Measurements from ENCODE around the gene BICD1.

BICD1 gene

DNA sequence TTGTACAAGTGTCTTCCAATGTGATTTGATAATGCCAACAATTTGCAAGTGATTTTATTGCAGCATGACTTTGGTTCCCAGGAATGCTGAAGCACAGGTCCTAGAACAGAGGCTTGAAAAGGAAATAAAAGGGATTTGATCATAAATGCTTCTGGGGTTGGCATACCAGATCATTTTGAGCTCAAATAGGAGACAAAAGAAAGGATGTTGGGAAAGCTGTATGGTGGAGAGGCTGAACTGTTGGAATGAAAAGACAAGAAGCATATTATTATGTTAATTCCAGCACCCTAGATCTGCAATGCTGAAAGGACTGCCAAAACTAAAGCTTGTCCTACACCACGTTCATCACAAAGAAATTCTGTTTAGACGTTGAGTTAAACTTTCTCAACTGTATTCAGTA is 143.1 kb downstream of the BICD1 start:
- TF ChIP-seq GATA2 (IDR thresholded peaks at IDR 0.05; ENCODE audit: low read depth, low read length): no peak
- TF ChIP-seq GATA3 (IDR thresholded peaks at IDR 0.05; ENCODE audit: low read depth, low read length): no peak

DNA sequence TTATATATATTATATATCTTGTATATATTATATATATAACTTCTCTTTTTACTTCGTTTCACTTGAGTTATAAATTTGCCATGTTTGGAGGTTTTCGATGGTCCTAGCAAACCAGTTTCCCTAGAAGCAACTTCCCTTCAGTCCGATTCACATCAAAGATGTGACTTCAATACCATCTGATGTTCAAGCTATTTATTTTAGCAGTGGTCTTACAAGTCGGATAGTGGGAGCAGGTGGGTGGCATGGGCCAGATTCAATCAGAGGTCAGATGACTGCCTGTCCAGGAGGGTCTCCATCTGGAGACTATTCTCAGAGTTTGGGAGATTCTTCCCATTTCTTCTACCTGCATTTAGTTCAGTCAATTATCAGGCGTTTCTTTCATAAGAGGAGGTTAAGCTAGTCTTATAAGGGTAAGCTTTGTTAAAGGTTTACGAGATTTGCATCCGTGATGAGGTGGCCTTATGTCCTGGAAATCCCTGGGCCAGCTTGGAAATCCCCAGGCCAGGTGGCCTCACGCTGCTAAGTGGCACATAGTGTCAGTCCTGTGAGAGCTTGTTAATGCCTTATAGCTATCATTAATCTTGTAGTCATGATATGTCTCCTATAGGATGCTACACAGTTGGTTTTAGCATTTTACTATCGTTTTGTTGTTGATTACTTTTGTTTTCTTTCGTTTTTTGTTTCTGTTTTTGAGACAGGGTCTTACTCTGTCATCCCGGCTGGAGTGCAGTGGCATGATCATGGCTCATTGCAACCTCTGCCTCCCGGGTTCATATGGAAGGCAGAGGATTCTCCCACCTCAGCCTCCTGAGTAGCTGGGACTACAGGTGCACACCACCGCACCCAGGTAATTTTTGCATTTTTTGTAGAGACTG is 145.8 kb downstream of the BICD1 start:
- no peak for TF ChIP-seq GATA2 (IDR thresholded peaks at IDR 0.05; ENCODE audit: low read depth, low read length)
- TF ChIP-seq GATA3 (IDR thresholded peaks at IDR 0.05; ENCODE audit: low read depth, low read length): no peak

DNA sequence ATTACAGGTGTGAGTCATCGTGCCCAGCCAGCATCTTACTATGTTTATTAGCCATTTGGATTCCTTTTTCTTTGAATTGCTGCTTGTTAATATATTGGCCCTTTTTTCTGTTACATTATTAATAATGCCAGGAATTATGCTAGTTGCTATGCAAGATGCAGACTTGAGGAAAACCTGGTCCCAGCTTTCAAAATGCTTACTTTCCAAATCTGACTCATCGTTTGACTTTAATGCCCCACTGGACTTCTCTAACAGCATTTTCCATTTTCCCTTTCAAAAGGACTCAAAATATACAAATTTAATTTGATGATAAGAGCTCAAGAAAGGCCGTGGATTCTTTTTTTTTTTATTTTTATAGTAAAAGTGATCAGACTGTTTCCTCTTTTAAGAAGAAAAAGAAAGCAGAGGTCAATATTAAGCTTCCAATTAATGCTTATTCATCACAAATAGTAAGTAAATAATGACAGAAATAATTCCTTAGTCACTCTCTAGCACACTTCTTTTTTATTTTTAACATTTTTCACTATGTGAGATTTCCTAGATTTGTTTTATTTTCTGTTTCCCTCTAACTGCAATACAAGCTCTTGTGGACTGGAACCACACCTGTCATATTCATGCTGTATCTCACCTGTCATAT is 146.6 kb downstream of the BICD1 start:
- TF ChIP-seq GATA2 (IDR thresholded peaks at IDR 0.05; ENCODE audit: low read depth, low read length): no peak
- TF ChIP-seq GATA3 (IDR thresholded peaks at IDR 0.05; ENCODE audit: low read depth, low read length): no peak

DNA sequence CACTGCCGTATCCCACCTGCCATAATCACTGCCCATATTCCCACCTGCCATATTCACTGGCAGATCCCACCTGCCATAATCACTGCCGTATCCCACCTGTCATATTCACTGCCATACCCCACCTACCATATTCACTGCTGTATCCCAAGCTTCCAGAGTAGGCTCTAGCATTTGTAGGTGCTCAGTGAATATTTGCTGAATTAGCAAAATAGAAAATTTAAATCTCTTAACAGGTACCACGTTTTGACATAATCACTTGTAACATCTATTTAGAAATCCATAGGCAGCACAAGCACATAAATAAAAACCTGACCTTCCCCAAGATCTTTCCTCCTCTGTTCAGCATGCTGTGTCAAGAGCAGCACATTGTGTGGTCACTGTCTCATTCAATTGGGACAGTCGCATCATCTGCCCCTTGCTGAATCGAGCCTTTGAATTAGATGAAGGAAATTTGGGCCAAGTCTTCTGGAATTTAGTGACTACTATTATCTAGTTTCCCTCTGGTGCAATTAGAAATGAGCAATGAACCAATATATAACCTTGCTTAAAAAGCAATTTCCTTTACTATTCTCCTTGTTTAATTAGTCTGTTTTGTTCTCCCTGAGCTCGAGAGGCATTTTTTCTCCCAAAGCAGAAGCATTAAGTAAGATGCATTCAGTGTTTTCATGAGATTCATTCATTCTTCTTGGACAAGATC is 147.8 kb downstream of the BICD1 start:
- TF ChIP-seq GATA2 (IDR thresholded peaks at IDR 0.05; ENCODE audit: low read depth, low read length) (no peak), GATA3 (IDR thresholded peaks at IDR 0.05; ENCODE audit: low read depth, low read length) (no peak)

DNA sequence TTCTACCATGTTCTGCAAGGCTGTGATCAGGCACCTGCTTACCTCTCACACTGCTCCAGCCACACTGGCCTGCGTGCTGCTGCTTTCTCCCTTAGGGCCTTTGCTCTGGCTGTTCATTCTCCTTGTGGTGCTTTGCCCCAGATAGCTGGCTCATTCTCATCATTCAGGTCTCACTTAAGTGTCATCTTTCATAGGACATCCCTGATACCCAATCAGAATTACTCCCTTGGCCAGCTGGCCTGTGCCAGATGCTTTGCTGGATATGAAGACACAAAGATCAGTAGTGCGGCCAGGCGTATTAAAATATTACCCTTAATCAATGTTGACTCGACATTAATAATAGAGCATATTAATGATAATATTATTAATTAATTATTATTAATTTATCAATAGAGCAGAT is 148.9 kb downstream of the BICD1 start:
- no peak for TF ChIP-seq GATA2 (IDR thresholded peaks at IDR 0.05; ENCODE audit: low read depth, low read length)
- no peak for TF ChIP-seq GATA3 (IDR thresholded peaks at IDR 0.05; ENCODE audit: low read depth, low read length)

DNA sequence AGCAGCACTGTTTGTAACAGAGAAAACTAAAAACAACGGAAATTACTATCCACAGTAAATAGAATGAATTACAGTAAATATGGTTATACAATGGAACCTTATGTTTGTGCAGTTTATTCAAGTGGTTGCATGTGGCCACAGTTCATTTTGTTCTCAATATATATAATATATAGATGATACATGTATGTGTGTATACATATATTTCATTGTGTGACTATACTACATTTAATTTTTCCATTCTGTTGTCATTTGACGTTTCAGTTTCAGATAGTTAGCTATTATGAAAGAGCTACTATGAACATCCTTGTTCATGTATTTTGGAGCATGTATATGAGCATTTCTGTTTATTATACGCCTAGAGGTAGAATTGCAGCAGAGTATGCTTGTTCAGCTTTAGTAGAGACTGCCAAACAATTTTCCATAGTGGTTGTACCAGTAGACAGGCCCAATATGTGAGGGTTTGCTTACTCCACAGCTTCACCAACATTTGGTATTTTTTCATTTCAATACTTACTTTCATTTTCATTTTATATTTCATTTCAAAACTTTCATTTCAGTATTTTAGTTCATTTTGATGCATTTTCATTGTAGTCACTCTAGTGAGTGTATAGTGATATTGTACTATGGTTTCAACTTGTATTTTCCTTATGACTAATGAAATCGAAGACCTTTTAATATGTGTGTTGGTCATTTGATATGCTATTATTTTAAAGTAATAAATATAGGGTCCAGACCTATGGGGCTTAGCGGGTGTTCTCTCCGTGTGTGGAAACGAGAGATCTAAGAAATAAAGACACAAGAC is 151.2 kb downstream of the BICD1 start:
- no peak for TF ChIP-seq GATA2 (IDR thresholded peaks at IDR 0.05; ENCODE audit: low read depth, low read length)
- no peak for TF ChIP-seq GATA3 (IDR thresholded peaks at IDR 0.05; ENCODE audit: low read depth, low read length)

DNA sequence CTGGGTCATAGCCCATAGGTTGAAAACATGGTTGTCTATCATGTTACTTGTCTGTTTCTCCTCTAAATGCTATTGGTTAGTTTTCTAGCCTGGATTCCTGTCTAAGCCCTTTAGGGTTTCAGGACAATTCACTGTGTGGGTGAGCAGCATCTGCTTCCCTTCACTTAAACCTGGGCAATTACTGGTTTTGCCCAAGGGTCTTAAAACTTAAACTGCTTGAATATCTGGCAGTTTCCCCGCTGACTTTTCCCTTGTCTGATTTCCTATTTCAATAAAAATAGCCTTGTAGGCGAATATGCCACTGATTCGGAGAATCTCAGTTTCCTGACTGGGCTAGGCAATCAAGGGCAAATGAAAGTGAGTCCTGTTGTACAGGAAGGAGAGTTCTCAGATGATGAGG is 154.0 kb downstream of the BICD1 start:
- TF ChIP-seq GATA2 (IDR thresholded peaks at IDR 0.05; ENCODE audit: low read depth, low read length) (no peak), GATA3 (IDR thresholded peaks at IDR 0.05; ENCODE audit: low read depth, low read length) (no peak)

DNA sequence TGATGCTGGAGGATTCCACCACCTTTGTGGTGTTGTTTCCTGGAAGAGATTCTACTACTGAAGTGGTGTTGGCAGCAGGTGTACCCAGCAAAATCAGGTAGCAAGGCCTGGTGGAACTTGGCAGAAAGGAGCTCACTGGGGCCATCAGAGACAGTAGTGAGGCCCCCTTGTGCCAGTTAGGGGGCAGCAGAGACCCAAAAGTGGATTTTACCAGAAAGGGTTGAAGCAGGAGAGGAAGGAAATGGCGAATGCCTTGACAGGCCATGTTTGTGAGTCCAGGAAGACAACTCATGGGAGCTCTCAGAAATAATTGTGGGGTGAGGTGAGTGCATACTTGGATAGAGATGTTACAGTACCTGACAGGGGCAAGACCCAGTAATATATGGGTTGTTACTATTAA is 155.0 kb downstream of the BICD1 start:
- TF ChIP-seq GATA2 (IDR thresholded peaks at IDR 0.05; ENCODE audit: low read depth, low read length) (no peak), GATA3 (IDR thresholded peaks at IDR 0.05; ENCODE audit: low read depth, low read length) (no peak)

DNA sequence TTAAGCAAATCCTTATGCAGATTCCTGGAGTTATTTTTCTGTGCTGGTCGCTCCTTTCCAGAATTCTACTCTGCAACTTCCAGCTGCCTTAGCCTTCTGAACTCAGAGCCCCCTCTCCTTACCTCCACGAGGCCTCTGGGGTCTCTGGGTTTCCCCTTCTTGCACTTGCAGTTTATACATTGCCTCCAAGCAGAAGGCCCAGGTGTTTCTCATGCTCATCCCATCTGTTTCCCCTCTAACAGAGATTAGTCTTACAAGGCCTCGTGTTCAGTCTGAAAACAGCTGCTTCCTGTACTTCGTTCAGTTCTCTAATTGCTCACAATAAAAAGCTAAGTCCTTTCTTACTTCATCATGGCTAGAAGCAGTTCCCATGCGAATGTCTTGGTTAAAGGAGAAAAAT is 158.3 kb downstream of the BICD1 start:
- TF ChIP-seq GATA3 (IDR thresholded peaks at IDR 0.05; ENCODE audit: low read depth, low read length) (no peak), GATA2 (IDR thresholded peaks at IDR 0.05; ENCODE audit: low read depth, low read length) (no peak)

DNA sequence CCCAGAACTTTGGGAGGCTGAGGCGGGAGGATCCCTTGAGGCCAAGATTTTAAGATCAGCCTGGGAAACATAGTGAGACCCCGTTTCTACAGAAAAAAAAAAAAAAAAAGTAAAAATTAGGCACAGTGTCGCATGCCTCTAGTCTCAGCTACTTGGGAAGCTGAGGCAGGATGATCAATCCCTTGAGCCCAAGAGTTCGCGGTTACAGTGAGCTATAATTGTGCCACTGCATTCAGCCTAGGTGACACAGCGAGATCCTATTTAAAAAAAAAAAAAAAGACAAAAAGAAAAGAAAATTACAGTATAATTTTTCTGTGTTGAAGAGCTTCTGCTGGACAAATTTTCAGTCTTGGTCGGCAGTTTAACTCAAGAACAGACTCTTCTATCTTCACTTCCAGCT is 158.8 kb downstream of the BICD1 start:
- TF ChIP-seq GATA3 (IDR thresholded peaks at IDR 0.05; ENCODE audit: low read depth, low read length): no peak
- TF ChIP-seq GATA2 (IDR thresholded peaks at IDR 0.05; ENCODE audit: low read depth, low read length): no peak

DNA sequence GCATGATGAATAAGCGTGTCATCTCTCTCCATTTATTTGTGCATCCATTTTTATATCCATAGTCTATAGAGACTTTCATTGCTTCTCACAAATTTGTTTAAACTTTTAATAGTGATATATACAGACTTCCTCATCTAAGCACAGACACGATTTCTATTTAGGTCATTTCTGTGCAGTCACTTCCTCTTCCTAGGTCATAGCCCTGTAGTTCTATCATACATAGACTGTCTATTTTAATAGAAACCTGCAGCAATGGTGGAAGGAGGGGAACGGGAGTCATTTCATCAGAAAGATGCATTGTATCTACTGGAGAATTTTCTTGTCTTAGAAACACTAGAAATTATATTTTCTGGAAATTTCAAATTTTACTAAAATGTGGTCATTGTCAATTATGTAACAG is 159.3 kb downstream of the BICD1 start:
- TF ChIP-seq GATA3 (IDR thresholded peaks at IDR 0.05; ENCODE audit: low read depth, low read length) (no peak), GATA2 (IDR thresholded peaks at IDR 0.05; ENCODE audit: low read depth, low read length) (no peak)

DNA sequence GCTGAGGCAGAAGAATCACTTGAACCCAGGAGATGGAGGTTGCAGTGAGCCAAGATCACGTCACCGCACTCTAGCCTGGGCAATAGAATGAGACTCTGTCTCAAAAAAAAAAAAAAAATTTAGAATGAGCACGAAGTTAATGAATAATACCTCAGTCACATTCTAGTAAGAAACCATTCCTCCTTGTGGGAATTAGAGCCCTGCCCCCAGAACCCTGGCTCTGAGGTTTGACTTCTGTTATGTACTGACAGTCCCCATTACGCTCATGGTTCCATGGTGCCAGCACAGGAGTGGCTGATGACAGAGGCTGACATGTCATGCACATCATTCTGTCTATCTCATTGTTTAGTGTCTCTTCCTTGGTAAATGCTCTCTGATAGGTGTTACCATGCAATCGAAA is 160.1 kb downstream of the BICD1 start:
- TF ChIP-seq GATA2 (IDR thresholded peaks at IDR 0.05; ENCODE audit: low read depth, low read length) (no peak), GATA3 (IDR thresholded peaks at IDR 0.05; ENCODE audit: low read depth, low read length) (no peak)

DNA sequence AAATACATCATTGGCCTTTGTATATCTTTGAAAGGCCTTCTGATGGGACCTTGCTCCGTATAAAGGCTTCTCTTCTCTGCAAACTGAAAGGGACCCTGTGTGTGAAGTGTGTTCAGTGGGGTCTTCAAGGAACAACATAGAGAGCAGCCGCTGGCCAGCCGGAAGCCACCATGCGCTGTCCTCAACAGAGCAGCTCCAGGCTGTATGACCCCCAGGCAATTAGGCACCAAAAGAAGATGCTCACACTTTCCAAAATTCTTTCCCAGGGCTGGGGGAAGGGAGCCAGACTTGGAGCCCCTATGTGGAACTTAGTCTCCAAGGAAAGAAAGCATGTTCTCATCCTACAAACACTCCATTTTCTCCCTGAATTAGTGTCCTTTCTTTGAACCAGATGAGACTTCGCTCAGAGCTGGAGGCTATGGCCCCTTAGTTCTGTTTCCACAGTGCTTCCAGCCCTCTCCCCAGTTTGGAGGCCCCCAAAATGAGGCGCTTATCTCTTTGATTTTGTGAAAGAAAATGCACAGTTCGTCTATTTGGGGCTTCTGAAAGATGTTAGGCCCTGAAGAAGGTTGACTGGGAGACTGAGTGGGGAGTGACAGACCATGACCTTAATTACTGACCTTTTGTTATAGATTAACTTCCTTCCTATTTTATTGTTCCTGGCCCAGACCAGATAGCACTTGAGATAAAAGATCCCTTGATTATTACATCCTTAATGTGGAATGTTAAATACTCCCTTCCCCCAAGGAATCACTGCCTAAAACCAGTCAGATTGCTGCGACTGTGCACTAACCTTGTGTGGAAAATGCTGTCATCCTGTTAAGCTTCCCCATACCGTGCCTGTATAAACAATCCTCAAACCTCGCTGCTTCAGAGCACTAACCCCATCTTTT is 164.4 kb downstream of the BICD1 start:
- TF ChIP-seq GATA2 (IDR thresholded peaks at IDR 0.05; ENCODE audit: low read depth, low read length) (no peak), GATA3 (IDR thresholded peaks at IDR 0.05; ENCODE audit: low read depth, low read length) (no peak)
